ENCODE results near the gene MEIOSIN. TPM values are rescaled to one million over a fixed set of nuclear protein-coding genes. Genes with fewer than 3 reads are reported as not detected.

The MEIOSIN gene
- total RNA-seq, 1 donor from 2014 or later = not detected

- DNase-seq (ENCODE audit: low spot score) = no peak
These were observed 32.6 kb downstream of the MEIOSIN start for GRCh38 chr19:45765702-45766295.

GRCh38 chr19:45766296-45766868 lies 33.1 kb downstream of the MEIOSIN start:
- DNase-seq (ENCODE audit: low spot score) = no peak

GRCh38 chr19:45766869-45767346 lies 33.7 kb downstream of the MEIOSIN start:
- no peak for DNase-seq (ENCODE audit: low spot score)

GRCh38 chr19:45767410-45767880 lies 34.2 kb downstream of the MEIOSIN start:
- DNase-seq (ENCODE audit: low spot score) = peak; percentile 89

GRCh38 chr19:45767881-45768654 lies 34.8 kb downstream of the MEIOSIN start:
- peak; percentile 77 for DNase-seq (ENCODE audit: low spot score)

- DNase-seq (ENCODE audit: low spot score) = peak; percentile 65
These were observed 35.4 kb downstream of the MEIOSIN start for GRCh38 chr19:45768655-45768983.

GRCh38 chr19:45768984-45769782 lies 35.9 kb downstream of the MEIOSIN start, which contains the start of gene SIX5:
Gene SIX5, minus strand, starts transcription at chr19:45769252. Its CDS starts 408 bp downstream, at chr19:45768844.
- DNase-seq (ENCODE audit: low spot score) = peak; percentile 99

GRCh38 chr19:45769821-45770191 lies 36.6 kb downstream of the MEIOSIN start:
- DNase-seq (ENCODE audit: low spot score) = peak; percentile 78

GRCh38 chr19:45770192-45771101 lies 37.2 kb downstream of the MEIOSIN start:
- peak; percentile 97 for DNase-seq (ENCODE audit: low spot score)

GRCh38 chr19:45771311-45771933 lies 38.2 kb downstream of the MEIOSIN start:
- DNase-seq (ENCODE audit: low spot score) = no peak

GRCh38 chr19:45772130-45772840 lies 39.0 kb downstream of the MEIOSIN start:
- no peak for DNase-seq (ENCODE audit: low spot score)

- no peak for DNase-seq (ENCODE audit: low spot score)
These were observed 39.7 kb downstream of the MEIOSIN start for GRCh38 chr19:45772912-45773311.

GRCh38 chr19:45773384-45773783 lies 40.1 kb downstream of the MEIOSIN start:
- DNase-seq (ENCODE audit: low spot score) = no peak

- no peak for DNase-seq (ENCODE audit: low spot score)
These were observed 41.5 kb downstream of the MEIOSIN start for GRCh38 chr19:45774765-45775164.

GRCh38 chr19:45777395-45777961 lies 44.2 kb downstream of the MEIOSIN start:
- no peak for DNase-seq (ENCODE audit: low spot score)

GRCh38 chr19:45778010-45778661 lies 44.9 kb downstream of the MEIOSIN start:
- no peak for DNase-seq (ENCODE audit: low spot score)

- DNase-seq (ENCODE audit: low spot score) = peak; percentile 96
These were observed 46.2 kb downstream of the MEIOSIN start for GRCh38 chr19:45779231-45780145.

GRCh38 chr19:45780146-45780447 lies 46.9 kb downstream of the MEIOSIN start:
- no peak for DNase-seq (ENCODE audit: low spot score)

All from ureter (tissue), 1 donor.